Activated T-helper 17 cell treated with anti-CD3 and anti-CD28 coated beads, Interleukin-2, amount 50 U/mL, for 72 hours (primary cell): Measurements from ENCODE around the gene SCG5. TPM values are rescaled to one million over a fixed set of nuclear protein-coding genes. Genes with fewer than 3 reads are reported as not detected.

Experiments
- ATAC-seq: fragments of 150-1000 bp; cut with Tn5 transposase; replicated peaks from 2 replicates; pipeline ENCODE4 v1.10.0; 2021; ENCODE audit warnings: mild to moderate bottlenecking, moderate library complexity
- H3K27ac Mint-ChIP-seq: one replicate; pipeline ENCODE4 v1.8.0; 2022; ENCODE audit warnings: mixed read lengths
- H3K27me3 Mint-ChIP-seq: one replicate; pipeline ENCODE4 v1.8.0; 2022; ENCODE audit warnings: mixed read lengths
- H3K36me3 Mint-ChIP-seq: one replicate; pipeline ENCODE4 v1.8.0; 2022; ENCODE audit warnings: low read depth, mild to moderate bottlenecking, mixed read lengths
- H3K4me1 Mint-ChIP-seq: one replicate; pipeline ENCODE4 v1.8.0; 2022; ENCODE audit warnings: mixed read lengths
- H3K4me3 Mint-ChIP-seq: one replicate; pipeline ENCODE4 v1.8.0; 2022; ENCODE audit warnings: mild to moderate bottlenecking, mixed read lengths
- H3K9me3 Mint-ChIP-seq: one replicate; pipeline ENCODE4 v1.8.0; 2022; ENCODE audit warnings: mixed read lengths
- total RNA-seq, 2 donors: library from RNA; stranded (reverse); gene quantifications; one replicate each; pipeline ENCODE4 v1.2.3, GENCODE V29; 2022

Gene SCG5
- total RNA-seq, 2 donors from 2014 or later: 2.9 to 3.5 TPM

GRCh38 chr15:32692286-32692685 lies 50.8 kb downstream of the SCG5 start:
- Mint-ChIP-seq H3K27ac (no peak overlapping the region), H3K27me3 (no peaks in the 10 kb centered on the region), H3K36me3 (no peaks in the 10 kb centered on the region), H3K4me1 (no peaks in the 10 kb centered on the region), H3K4me3 (no peak overlapping the region), H3K9me3 (no peaks in the 10 kb centered on the region)
- ATAC-seq: no peak

GRCh38 chr15:32694222-32694983 lies 52.9 kb downstream of the SCG5 start:
- Mint-ChIP-seq H3K9me3 (no peaks in the 10 kb centered on the region), H3K27ac (no peak overlapping the region), H3K4me1 (no peaks in the 10 kb centered on the region), H3K36me3 (no peaks in the 10 kb centered on the region), H3K4me3 (no peak overlapping the region), H3K27me3 (peaks cover 8% of the 10 kb centered on the region)
- ATAC-seq: no peak

- Mint-ChIP-seq H3K36me3 (no peaks in the 10 kb centered on the region), H3K27me3 (peaks cover 16% of the 10 kb centered on the region), H3K9me3 (no peaks in the 10 kb centered on the region), H3K4me3 (no peak overlapping the region), H3K27ac (no peak overlapping the region), H3K4me1 (no peaks in the 10 kb centered on the region)
- ATAC-seq: no peak
These were observed 57.4 kb downstream of the SCG5 start for GRCh38 chr15:32698773-32699390.

- Mint-ChIP-seq H3K27ac (no peak overlapping the region), H3K27me3 (peaks cover 21% of the 10 kb centered on the region), H3K36me3 (no peaks in the 10 kb centered on the region), H3K9me3 (no peaks in the 10 kb centered on the region), H3K4me3 (no peak overlapping the region), H3K4me1 (no peaks in the 10 kb centered on the region)
- no peak for ATAC-seq
These were observed 59.1 kb downstream of the SCG5 start for GRCh38 chr15:32700501-32701150.

- Mint-ChIP-seq H3K4me1 (no peaks in the 10 kb centered on the region), H3K4me3 (no peak overlapping the region), H3K9me3 (no peaks in the 10 kb centered on the region), H3K27ac (no peak overlapping the region), H3K36me3 (no peaks in the 10 kb centered on the region), H3K27me3 (peaks cover 25% of the 10 kb centered on the region)
- ATAC-seq: no peak
These were observed 60.4 kb downstream of the SCG5 start for GRCh38 chr15:32701863-32702262.

GRCh38 chr15:32704395-32704981 lies 63.0 kb downstream of the SCG5 start:
- Mint-ChIP-seq H3K27me3 (peaks cover 28% of the 10 kb centered on the region), H3K9me3 (no peaks in the 10 kb centered on the region), H3K36me3 (no peaks in the 10 kb centered on the region), H3K4me3 (no peak overlapping the region), H3K4me1 (no peaks in the 10 kb centered on the region), H3K27ac (no peak overlapping the region)
- ATAC-seq: no peak

- H3K4me1 Mint-ChIP-seq: no peaks in the 10 kb centered on the region
- H3K36me3 Mint-ChIP-seq: no peaks in the 10 kb centered on the region
- H3K27me3 Mint-ChIP-seq: peaks cover 28% of the 10 kb centered on the region
- no peak for ATAC-seq
- H3K27ac Mint-ChIP-seq: no peak overlapping the region
- no peak overlapping the region for H3K4me3 Mint-ChIP-seq
- no peaks in the 10 kb centered on the region for H3K9me3 Mint-ChIP-seq
These were observed 63.9 kb downstream of the SCG5 start for GRCh38 chr15:32705446-32705845.

- no peak overlapping the region for H3K4me3 Mint-ChIP-seq
- no peak for ATAC-seq
- H3K36me3 Mint-ChIP-seq: no peaks in the 10 kb centered on the region
- H3K4me1 Mint-ChIP-seq: no peaks in the 10 kb centered on the region
- H3K9me3 Mint-ChIP-seq: no peaks in the 10 kb centered on the region
- no peak overlapping the region for H3K27ac Mint-ChIP-seq
- H3K27me3 Mint-ChIP-seq: peaks cover 27% of the 10 kb centered on the region
These were observed 65.2 kb downstream of the SCG5 start for GRCh38 chr15:32706704-32707103.

- no peak for ATAC-seq
- no peaks in the 10 kb centered on the region for H3K9me3 Mint-ChIP-seq
- H3K4me3 Mint-ChIP-seq: no peak overlapping the region
- H3K27ac Mint-ChIP-seq: no peak overlapping the region
- H3K4me1 Mint-ChIP-seq: no peaks in the 10 kb centered on the region
- peaks cover 29% of the 10 kb centered on the region for H3K27me3 Mint-ChIP-seq
- H3K36me3 Mint-ChIP-seq: no peaks in the 10 kb centered on the region
These were observed 65.9 kb downstream of the SCG5 start for GRCh38 chr15:32707436-32707835.

GRCh38 chr15:32709295-32710033 lies 68.0 kb downstream of the SCG5 start:
- H3K4me1 Mint-ChIP-seq: no peaks in the 10 kb centered on the region
- no peaks in the 10 kb centered on the region for H3K9me3 Mint-ChIP-seq
- H3K4me3 Mint-ChIP-seq: no peak overlapping the region
- H3K27me3 Mint-ChIP-seq: peaks cover 30% of the 10 kb centered on the region
- ATAC-seq: no peak
- no peak overlapping the region for H3K27ac Mint-ChIP-seq
- H3K36me3 Mint-ChIP-seq: no peaks in the 10 kb centered on the region

- peaks cover 47% of the 10 kb centered on the region for H3K27me3 Mint-ChIP-seq
- no peaks in the 10 kb centered on the region for H3K9me3 Mint-ChIP-seq
- no peaks in the 10 kb centered on the region for H3K36me3 Mint-ChIP-seq
- no peak overlapping the region for H3K4me3 Mint-ChIP-seq
- H3K27ac Mint-ChIP-seq: no peak overlapping the region
- ATAC-seq: no peak
- no peaks in the 10 kb centered on the region for H3K4me1 Mint-ChIP-seq
These were observed 73.8 kb downstream of the SCG5 start for GRCh38 chr15:32715276-32715675.

GRCh38 chr15:32716216-32716914 lies 74.9 kb downstream of the SCG5 start:
- Mint-ChIP-seq H3K4me3 (peak overlapping the region; percentile 22), H3K4me1 (no peaks in the 10 kb centered on the region), H3K9me3 (no peaks in the 10 kb centered on the region), H3K27me3 (peaks cover 52% of the 10 kb centered on the region), H3K36me3 (no peaks in the 10 kb centered on the region), H3K27ac (no peak overlapping the region)
- no peak for ATAC-seq

- Mint-ChIP-seq H3K4me1 (no peaks in the 10 kb centered on the region), H3K36me3 (no peaks in the 10 kb centered on the region), H3K27ac (no peak overlapping the region), H3K9me3 (no peaks in the 10 kb centered on the region), H3K27me3 (peaks cover 46% of the 10 kb centered on the region), H3K4me3 (peak overlapping the region; percentile 22)
- ATAC-seq: no peak
These were observed 75.5 kb downstream of the SCG5 start for GRCh38 chr15:32716915-32717425.
